HG03196 (cell line): ENCODE data around the gene GAS2L1.

ENCODE experiments used
- ATAC-seq: cut with Tn5 transposase; IDR thresholded peaks from one replicate; pipeline ENCODE4 v1.9.1; 2021; ENCODE audit not compliant: unreplicated experiment

Gene GAS2L1

GRCh38 chr22:29275167-29275566 lies 31.3 kb upstream of the GAS2L1 start:
- no peak for ATAC-seq

DNA sequence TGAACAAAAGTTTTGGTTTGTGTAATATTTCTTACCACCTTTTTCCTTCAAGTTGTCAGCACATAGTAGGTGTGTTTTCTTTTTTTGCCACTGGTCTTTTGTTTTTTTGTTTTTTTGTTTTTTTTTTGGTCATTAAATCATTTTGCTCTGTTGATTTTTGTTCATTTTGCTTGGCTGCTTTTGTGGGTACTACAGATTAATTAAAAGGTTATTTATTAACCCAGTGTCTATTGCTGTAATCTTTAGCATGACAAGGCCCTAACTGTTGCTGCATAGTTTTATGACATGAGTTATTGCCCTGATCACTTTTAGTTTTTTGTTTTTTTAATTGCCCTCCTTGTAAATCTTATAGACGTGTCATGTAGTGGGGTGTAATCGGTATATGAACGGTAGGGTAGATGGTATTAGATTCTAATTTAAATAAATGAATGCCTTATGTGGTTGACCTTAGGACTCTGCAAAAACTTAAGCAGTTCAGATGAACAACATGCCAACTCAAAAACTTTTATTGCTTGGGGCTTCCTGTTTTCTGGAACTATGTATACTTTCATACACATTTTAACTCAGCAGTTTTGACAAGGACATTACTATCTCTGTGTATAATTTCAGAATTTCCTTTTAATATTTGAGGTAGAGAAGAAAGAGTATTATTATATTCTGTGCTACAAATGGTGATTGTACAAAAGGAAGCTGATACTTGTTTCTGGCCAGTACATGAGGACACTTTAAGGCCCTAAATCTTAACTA lies 30.5 kb upstream of the GAS2L1 start:
- ATAC-seq, result no peak

DNA sequence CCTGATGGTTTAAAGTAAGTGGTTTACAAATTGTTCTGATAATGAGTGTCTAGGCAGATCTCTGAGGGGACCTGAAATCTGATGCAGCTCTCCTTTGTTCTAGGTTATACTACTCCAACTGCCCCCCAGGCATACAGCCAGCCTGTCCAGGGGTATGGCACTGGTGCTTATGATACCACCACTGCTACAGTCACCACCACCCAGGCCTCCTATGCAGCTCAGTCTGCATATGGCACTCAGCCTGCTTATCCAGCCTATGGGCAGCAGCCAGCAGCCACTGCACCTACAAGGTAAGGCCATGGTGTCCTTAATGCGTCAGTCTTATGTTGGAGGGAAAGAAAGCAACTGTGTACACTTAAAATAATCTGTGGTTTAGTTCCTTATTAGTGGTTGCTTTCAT lies 28.5 kb upstream of the GAS2L1 start:
- ATAC-seq, result no peak

DNA sequence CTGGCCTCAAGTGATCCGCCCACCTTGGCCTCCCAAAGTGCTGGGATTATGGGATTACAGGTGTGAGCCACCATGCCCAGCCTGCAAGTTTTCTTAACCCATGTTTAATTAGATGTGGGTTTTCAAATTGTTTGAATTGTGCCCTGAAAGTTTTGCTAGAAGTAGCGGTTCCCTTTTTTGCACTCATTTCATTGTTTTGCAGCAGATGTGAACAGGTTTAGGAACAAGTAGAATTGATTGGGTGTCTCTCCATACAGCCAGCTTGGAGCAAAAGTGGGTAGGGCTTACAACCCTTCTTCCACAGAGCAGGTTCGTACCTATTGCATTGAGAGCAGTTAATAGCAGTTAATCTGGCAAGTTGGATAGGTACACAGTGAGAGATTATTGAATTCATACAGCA lies 22.3 kb upstream of the GAS2L1 start:
- no peak for ATAC-seq

GRCh38 chr22:29288837-29289236 lies 17.6 kb upstream of the GAS2L1 start:
- no peak for ATAC-seq

GRCh38 chr22:29290061-29290460 lies 16.4 kb upstream of the GAS2L1 start:
- ATAC-seq, result no peak

GRCh38 chr22:29291215-29291614 lies 15.2 kb upstream of the GAS2L1 start:
- no peak for ATAC-seq

DNA sequence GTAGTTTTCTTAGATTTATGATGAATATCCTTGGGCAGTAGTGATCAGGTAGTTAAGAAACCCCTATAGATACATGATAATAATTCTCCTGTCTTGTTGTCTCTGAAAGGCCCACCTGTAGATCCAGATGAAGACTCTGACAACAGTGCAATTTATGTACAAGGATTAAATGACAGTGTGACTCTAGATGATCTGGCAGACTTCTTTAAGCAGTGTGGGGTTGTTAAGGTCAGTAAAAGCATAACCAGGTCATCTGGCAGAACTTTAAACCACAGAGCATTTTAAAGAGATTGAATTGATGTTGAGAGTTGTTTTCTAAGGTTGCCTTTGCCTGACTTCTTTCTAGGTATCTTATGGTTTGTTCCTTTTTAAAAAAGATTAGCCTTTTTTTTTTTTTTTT lies 14.1 kb upstream of the GAS2L1 start:
- no peak for ATAC-seq

- ATAC-seq, result no peak
Measured at GRCh38 chr22:29298641-29299040, 7.8 kb upstream of the GAS2L1 start.

GRCh38 chr22:29299136-29299900 lies 7.1 kb upstream of the GAS2L1 start:
- no peak for ATAC-seq

GRCh38 chr22:29300467-29300806 lies 6.0 kb upstream of the GAS2L1 start:
- no peak for ATAC-seq

GRCh38 chr22:29300807-29301601 lies 5.4 kb upstream of the GAS2L1 start:
- ATAC-seq, result no peak

- no peak for ATAC-seq
Measured at GRCh38 chr22:29301716-29302401, 4.6 kb upstream of the GAS2L1 start.

- no peak for ATAC-seq
Measured at GRCh38 chr22:29302402-29302680, 4.1 kb upstream of the GAS2L1 start.

GRCh38 chr22:29302681-29303465 lies 3.6 kb upstream of the GAS2L1 start:
- ATAC-seq, result no peak

GRCh38 chr22:29305836-29306174 lies 645 bp upstream of the GAS2L1 start:
- ATAC-seq, result no peak

- ATAC-seq, result no peak
Measured at GRCh38 chr22:29306835-29307595, 565 bp downstream of the GAS2L1 start.

GRCh38 chr22:29307596-29308147 lies 1.2 kb downstream of the GAS2L1 start:
- no peak for ATAC-seq

- no peak for ATAC-seq
Measured at GRCh38 chr22:29308148-29308790, 1.8 kb downstream of the GAS2L1 start.
